ENCODE measurements around the gene TPO.
"Not testable (repeated sequence)": the region's sequence is repeated elsewhere in the genome, so short reads cannot be mapped to it uniquely, and the experiment has no call there.

TPO gene

DNA sequence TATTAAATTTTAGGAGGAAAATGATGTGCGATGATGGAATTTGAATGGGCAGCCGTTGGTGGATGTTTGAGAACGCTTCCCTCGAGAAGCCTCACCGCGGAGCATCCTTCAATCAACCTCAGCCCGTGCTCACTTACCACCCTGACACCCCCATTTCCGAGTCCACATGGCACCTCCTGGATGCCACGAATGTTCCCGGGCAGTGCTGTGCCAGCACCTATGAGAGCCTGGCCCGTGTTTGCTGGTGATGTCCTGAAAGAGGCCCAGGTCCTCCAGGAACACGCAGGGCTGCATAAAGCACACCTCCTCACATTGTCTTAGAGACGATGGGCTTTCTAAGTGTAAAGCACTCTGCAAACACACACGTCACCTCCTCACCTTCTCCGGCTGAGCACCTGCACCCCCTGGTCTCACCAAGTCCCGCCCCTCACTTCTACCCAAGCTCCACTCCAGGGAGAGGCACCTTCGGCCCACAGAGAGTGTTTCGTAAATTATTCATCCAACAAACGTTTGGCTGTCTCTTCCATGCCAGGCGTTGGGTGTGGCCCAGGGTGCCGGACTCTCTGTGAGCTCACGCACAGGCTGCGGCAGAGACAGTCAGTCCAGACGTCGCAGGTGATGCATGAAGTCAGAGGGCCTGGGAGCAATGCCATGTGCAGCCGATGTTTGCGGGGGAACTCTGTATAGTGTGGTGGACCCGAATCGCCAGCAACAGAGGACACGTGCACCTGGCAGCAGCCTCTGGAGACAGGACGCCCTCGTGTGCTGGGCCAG is 150.0 kb downstream of the TPO start:
- DNase-seq: no peak

DNA sequence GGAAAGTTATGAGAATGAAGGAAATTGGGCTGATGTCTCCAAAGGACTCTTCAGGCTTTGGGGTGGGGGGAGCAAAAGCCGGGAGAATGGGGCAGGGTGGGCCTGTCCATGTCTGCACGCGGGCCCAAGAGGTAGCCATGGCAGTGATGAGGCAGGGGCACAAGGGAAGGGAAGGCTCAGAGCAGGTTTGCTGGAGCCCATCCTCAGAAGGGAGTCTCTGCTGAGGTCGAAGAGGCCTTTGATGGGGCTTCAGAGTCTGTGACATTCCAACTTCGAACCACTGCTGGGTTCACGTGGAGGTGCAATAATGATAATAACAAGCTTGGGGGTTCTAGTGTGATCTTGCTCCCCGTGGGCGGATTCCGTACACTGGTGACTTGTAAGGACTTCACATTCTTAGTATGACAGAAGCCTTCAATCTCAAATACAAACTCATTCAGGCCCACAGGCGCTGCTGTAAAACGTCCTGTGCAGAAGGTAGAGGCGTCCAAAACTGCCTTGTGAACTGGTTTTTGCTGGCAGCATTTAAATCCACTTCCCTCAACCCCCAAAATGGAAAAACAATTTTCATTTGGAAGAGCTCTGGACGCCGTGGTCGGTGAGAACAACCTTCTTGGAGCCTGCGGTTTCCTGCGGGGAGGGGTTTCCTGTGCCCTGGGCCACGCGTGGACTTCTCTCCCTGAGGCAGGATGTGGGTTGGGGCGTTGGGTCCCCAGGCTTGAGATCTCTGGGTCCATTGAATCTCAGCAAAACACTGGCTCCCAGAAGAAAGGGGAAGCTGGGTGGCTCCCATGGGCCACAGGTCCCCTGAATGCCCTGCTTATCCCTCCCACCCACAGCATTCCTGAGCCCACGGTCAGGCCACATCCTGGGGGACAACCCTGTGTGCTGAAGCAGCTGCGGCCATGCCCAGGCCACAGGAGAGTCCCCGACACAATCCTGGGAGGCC is 151.0 kb downstream of the TPO start:
- DNase-seq: no peak

DNA sequence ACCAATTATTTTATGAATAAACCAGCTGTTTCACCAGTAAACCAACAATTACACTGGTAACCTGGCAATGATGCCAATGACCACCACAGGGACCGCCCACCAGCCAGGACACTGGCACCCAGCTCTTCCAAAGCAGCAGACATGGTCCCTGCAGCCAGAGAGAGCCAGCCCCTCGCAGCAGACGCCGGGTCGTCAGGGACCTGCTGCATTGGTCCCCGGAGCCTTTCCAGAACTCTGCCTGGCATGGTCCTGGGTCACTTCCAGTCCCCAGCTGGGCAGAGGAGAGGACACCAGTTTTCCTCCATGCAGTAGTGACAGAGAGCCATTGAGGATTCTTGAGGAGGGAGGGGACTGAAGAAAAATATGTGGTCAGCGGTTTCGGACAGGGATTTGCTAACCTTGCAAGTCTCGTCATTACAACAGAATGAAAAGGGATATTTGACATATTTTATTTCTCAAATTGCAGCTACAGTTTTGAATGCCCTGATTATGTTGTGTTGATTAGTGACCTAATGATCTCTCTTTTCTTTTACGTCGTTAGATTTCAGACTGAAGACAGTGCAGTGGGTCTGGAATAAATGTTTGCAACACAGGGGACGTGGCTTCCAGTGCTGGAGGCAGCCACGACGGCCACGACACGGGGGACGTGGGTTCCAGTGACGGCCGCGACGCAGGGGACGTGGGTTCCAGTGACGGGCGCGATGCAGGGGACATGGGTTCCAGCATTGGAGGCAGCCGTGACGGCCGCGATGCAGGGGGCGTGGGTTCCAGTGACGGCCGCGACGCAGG is 154.5 kb downstream of the TPO start:
- no peak for DNase-seq

DNA sequence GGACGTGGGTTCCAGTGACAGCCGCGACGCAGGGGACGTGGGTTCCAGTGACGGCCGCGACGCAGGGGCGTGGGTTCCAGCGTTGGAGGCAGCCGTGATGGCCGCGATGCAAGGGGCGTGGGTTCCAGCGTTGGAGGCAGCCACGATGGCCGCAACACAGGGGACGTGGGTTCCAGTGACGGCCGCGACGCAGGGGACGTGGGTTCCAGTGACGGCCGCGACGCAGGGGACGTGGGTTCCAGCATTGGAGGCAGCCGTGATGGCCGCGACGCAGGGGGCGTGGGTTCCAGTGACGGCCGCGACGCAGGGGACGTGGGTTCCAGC is 155.0 kb downstream of the TPO start:
- DNase-seq: not testable (repeated sequence)

DNA sequence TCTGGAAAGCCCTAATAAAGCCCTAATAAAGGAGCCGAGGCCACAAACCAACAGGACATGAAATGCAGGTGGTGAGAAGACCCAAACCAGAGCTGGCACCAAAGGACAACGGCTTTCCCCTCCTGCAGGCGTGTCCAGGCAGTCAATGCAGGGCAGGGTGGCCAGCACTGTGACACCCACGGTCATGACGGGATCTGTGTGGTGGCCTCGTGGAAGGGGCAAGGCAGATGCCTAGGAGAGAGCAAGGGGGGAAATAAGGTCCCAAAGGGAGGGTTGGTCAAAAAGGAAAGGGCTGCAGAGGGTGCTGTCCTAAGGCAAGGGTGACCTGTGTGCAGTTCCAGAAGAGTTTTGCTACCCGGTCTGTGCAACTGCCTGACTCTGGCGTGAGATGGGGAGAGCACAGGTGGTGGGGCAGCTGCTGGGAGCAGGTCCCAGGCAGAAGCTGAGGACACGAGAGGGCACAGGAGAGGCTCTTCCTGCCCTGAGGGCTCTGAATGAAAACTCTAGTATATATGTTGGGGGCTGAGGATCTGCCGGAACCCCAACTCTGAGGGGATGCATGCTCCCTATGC is 156.7 kb downstream of the TPO start:
- no peak for DNase-seq

DNA sequence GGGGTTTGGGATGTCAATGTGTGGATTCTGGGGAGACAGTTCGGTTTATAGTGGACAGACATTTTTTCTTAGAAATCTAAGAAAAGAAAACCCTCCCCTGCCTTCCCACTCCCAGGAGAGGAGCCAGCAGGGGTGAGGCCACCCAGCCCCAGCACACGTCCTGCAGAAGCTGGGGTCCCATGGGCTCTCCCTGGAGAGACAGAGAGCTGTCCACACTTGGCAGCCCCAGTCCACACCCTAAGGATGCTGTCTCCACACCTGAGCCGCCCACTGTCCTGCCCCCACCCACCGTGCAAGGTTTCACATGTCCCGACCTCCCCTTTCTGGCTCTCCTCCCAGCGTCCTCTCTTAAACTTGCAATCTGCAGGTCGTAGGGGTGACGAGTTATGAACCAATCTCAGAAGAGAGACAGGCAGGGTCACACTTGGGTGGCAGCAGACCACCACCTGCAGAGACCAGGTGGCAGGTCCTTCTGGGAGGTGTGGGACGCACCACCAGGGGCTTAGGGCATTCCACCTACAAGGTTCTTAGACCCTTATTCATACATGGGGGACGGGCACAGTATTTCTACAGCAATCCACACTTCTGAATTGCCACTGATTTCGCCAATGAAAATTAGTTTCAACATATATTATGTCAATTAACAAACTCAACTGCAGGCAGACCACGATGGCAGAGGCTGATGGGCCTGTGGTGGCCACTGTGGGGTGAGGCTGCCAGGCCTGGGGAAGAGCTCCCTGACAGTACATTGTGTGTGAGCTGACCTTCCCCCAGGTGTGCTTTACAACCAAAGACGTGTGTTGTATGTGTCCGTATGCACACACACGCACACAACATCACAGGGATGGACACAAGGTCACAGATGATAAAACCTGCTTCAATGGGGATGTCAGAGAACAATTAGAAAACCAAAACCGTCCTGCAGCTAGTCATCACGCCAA is 158.5 kb downstream of the TPO start:
- no peak for DNase-seq

DNA sequence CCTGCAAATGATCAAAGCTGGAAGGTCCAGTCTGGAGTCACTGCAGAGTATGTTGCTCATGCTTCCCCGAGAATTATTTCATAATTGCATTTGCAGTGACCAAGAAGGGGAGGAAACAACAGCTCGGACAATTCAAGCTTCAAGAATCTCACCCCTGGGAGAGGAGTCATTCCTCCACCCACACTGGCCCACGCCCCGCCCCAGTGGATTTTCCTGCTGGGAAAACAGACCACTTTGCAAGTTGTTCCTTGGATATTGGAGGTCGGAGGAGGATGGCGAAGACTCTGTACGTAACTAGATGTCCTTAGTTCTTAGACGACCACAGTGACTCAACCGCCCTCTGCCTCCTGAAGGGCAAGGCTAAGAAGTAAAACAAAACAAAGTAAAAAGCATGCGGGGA is 159.4 kb downstream of the TPO start:
- no peak for DNase-seq

DNA sequence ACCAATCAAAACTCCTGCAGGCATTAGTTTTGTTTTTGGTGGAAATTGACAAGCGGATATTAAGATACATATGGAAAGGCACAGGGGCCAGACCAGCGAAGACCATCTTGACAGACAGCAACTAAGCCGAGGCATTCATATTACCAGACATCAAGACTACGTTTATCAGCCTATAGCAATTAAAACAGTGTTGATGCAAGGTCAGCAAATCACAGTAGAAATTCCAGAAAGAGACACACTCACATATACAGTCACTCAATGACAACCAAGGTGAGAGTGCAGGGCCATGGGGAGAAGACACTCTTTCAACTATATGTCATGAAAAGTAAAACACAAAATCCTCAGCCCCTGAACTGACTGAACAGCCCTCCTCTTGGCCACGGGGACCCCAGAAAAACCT is 164.6 kb downstream of the TPO start:
- DNase-seq: no peak

DNA sequence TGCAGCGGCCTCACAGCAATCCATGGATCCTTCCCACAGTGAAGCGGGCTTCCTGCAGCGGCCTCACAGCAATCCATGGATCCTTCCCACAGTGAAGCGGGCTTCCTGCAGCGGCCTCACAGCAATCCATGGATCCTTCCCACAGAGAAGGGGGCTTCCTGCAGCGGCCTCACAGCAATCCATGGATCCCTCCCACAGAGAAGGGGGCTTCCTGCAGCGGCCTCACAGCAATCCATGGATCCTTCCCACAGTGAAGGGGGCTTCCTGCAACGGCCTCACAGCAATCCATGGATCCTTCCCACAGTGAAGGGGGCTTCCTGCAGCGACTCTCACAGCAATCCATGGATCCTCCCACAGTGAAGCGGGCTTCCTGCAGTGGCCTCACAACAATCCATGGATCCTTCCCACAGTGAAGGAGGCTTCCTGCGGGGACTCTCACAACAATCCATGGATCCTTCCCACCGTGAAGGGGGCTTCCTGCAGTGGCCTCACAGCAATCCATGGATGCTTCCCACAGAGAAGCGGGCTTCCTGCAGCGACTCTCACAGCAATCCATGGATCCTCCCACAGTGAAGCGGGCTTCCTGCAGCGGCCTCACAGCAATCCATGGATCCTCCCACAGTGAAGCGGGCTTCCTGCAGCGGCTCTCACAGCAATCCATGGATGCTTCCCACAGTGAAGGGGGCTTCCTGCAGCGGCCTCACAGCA is 168.1 kb downstream of the TPO start:
- not testable (repeated sequence) for DNase-seq

DNA sequence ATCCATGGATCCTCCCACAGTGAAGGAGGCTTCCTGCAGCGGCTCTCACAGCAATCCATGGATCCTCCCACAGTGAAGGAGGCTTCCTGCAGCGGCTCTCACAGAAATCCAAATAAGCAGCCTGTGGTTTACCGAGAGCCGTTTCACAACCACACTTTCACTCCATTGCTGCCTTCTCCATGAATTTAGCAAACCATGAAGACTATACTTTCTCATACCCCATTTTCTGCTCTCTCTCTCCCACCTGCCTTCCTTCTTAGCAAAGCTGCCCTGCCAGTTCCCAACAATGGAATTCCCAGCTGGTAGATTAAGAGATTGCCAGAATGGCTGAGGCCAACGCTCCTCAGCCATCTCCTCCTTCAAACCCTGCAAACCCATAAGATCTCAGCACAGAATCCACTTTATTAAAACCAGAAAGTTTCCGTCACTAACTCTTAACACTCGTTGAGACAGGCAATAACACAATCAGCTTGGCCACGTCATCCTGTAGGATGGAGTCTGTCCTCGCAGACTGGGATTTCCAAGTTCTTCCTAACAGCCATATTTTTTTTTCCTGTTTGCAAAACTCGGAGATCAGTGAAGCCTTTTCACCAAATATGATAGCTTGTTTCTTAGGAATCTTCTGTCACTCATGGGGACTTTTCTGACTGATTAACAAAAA is 168.8 kb downstream of the TPO start:
- no peak for DNase-seq

DNA sequence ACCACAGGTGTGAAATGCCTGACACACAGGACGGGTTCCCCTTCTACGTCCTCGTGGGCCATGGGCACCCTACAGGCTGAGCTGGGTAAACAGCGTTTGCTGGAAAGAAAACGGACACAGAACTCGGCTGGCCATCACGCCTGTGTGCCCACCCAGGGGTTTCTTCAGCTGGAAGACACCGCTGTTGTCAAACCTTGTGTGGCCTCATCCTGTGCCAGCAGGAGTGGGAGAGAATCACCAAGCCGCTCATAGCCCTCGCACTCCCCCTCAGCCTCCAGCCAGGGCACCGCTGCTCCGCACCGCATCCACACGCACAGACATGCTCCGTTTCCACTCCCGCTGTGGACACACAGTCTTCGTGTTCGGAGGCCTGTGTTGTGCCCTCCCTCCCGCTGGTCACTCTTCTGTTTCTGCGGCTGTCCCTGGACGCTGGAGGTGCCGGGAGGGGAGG is 169.7 kb downstream of the TPO start:
- DNase-seq: no peak

DNA sequence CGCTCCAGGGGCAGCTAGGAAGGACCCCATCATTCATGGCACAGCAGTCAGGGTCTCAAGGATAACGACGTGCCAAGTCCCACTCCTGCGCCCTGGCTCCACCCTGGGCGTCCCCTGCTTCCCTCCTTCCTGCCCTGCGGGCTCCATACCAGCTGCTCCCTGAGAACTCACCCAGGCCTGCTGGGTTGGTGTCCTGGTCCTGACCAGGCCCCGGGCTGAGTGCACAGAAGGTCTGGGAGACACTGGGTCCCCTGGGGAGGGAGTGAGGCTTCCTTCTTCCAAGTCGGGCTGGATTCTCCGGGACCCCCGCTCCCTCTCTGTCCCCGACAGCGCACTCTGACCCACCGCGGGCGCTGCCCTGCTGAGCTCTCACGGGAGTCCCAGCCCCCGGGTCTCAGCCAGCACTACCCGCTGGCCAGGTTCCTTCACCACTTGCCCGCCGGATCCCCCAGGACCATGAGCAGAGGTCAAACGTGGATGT is 170.8 kb downstream of the TPO start:
- no peak for DNase-seq

DNA sequence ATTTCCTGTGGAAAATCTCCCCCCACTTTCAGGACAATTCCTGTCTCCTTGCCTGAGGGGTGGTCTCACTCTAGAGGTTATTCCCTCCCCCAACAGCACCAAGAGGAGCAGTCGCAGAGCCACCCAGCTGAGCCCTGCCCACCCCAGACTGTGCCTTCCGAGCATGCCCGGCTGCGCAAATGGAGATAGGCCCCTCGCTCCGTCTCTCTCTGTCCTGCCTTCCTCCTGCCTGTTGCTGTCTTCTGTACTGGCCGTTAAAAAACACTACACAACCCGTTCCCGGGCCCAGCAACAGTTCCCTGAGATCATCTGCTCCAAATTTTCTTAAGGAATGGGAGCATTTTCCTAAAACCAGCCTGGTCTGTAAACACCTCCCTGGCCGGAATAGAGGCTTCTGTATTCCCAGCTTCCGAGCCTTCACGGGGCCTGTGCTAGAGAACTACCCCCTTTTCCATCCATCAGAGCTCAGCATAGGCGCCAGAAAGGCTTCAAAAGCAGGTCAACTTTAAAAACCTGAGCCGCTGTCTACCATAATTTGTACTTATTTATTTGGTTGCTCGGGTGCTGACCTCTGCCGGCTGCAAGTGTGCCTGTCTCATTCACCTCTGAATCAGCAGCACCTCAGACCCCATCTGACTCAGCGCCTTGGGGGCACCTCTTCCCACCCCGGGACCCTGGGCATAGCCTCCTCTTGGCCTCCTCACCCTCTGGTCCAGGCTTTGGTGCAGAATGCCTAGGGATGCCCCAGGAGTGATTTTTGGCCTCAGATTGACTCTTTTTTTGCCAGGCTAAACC is 171.6 kb downstream of the TPO start:
- no peak for DNase-seq

DNA sequence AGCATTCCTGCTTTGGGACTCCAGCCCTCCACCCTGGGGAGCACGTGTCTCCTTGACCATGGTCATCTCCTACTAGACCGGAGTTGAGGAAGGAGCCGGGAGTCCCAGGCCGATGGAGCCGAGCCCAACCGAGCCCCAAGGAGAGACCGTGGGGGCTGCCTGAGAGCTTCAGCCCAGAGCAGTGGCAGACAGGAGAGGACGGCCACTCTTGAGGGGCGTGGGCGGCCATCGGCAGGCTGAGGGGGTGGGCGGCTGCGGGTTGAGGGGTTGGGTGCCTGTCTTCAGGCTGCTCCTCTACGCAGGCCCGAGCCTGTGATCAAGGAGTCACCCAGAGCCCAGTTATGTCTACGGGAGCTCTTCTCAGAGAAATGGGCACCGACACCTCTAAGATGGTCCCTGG is 172.4 kb downstream of the TPO start:
- DNase-seq: no peak

DNA sequence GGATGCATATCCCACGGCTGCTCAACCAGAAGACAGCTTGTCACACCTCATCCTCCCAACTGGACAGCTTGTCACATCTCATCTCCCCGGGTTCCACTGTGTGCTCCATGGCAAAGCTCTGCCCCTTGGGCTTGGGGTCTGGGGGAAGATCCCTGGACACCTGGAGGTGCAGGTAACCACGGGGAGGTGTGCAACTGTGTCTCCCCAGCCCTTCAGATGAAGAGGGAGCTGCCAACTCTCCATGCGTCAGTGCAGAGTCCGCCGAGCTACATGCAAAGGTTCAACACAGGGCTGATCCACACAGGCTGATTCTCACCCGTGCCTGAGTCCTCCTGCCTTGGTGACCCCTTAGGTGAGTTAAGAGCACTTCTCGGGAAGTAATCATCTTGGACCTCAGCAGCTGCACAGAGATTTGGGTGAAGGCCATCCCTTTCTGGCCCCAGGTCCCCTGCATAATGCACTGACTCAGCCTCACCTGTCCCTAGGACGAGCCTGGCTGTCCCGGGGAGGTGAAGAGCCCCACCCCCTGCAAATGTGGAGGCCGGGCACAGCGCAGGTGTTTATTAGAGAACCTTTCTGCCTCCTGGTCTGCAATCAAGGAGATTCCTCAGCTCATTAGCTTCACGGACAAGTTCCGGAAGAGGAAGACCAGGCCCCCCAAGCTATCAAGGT is 173.1 kb downstream of the TPO start:
- DNase-seq: no peak

DNA sequence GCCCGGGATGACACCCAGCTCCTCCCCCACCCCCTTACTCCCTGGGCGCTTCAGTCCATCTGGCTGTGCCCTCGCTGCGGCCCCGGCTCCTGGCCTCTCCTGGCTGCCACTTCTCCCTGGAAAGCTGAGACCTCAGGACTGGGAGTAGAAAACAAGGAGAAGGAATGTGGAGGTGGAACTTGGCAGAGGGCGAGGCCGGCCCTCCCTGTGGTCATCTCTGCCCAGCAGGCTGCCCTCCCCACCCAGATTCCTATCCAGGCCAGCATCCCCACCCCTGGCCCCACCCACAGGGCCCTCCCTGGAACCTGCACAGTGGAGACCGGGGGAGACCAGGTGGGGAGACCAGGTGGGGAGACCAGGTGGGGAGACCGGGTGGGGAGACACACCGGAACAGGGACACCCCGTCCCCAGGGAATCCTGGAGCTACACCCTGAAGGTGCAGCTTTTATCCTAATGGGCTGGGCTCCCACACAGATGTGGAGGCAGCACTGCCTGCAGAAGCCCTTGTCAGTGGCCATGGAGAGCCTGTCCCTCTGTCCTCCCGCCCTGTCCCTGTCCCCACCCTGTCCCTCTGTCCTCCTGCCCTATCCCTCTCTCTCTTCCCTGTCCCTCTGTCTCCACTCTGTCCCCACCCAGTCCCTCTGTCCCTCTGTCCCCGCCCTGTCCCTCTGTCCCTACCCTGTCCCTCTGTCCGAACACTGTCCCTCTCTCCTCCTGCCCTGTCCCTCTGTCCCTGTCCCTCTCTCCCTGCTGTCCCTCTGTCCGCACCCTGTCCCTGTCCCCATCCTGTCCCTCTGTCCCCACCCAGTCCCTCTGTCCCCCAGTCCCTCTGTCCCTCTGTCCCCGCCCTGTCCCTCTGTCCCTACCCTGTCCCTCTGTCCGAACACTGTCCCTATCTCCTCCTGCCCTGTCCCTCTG is 173.9 kb downstream of the TPO start:
- DNase-seq: no peak

DNA sequence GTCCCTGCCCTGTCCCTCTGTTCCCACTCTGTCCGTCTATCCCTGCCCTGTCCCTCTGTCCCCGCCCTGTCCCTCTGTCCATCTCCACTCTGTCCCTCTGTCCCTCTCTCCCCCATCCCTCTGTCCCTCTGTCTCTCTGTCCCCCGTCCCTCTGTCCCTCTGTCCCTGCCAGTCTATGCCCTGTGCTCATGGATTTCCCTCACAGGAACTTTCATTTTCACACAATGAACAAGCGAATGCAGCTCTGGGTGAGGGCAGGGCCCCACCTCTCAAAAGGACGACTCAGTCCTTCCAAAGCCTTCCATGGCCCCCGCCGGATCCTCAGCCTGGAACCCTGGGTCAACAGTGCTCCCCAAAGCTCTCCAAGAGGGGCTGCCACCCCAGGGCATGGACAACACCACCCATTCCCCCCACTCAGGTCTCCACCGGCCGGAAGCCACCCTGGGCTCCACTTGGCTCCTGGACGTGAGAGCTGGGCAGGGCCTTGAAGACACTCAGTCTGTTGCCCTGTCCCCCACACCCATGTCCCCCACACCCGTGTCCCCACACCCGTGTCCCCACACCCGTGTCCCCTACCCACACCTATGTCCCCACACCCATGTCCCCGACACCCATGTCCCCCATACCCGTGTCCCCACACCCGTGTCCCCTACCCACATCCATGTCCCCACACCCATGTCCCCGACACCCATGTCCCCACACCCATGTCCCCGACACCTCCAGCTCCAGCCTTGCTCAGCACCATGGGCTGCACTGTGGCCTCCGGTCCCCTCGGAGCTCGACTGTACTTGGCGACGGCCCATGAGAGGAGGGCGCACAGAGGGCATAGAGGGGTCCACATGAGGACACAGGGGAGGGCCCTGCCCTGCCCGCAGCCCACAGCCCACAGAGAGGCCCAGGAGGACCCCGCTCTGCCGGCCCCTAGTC is 175.1 kb downstream of the TPO start:
- DNase-seq: no peak

Measured in stimulated activated CD4-positive, alpha-beta T cell treated with anti-CD3 and anti-CD28 coated beads, Interleukin-4, amount 100 ng/mL, for 24 hours (primary cell).